ENCODE results near the gene SUSD5. TPM values are rescaled to one million over a fixed set of nuclear protein-coding genes. Genes with fewer than 3 reads are reported as not detected.

Gene SUSD5
- total and polyA plus RNA-seq, 2 of the 13 experiments (the other 11 are each of a cell fraction or from before 2014, with no cell fraction given): not detected

DNA sequence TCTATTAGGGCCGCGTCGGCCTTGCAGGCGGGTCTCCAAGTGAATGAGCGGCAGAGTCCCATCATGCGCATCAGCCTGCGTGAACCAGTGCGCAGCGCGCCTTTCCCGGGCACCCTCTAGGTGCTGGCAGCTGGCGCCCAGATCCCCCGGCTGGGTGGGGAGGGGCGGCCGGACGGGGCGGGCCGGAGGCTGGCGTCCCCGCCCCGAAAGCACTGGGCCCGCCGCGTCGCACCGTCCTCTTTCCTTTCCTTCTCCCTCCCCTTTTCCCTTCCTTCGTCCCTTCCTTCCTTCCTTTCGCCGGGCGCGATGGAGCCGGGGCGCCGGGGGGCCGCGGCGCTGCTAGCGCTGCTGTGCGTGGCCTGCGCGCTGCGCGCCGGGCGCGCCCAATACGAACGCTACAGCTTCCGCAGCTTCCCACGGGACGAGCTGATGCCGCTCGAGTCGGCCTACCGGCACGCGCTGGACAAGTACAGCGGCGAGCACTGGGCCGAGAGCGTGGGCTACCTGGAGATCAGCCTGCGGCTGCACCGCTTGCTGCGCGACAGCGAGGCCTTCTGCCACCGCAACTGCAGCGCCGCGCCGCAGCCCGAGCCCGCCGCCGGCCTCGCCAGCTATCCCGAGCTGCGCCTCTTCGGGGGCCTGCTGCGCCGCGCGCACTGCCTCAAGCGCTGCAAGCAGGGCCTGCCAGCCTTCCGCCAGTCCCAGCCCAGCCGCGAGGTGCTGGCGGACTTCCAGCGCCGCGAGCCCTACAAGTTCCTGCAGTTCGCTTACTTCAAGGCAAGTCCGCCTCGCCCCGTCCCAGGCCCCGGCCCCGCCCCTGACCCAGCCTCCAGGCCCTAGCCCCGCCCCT is 104.6 kb downstream of the SUSD5 start, which contains the start of gene CRTAP (continued):
- TF ChIP-seq, protein P1, sequence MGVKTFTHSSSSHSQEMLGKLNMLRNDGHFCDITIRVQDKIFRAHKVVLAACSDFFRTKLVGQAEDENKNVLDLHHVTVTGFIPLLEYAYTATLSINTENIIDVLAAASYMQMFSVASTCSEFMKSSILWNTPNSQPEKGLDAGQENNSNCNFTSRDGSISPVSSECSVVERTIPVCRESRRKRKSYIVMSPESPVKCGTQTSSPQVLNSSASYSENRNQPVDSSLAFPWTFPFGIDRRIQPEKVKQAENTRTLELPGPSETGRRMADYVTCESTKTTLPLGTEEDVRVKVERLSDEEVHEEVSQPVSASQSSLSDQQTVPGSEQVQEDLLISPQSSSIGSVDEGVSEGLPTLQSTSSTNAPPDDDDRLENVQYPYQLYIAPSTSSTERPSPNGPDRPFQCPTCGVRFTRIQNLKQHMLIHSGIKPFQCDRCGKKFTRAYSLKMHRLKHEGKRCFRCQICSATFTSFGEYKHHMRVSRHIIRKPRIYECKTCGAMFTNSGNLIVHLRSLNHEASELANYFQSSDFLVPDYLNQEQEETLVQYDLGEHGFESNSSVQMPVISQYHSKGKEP (CRISPR knock-in tag; IDR thresholded peaks at IDR 0.05): peak; percentile 30
- TF ChIP-seq RFXANK (CRISPR knock-in tag; IDR thresholded peaks at IDR 0.05) (no peak), HOXD1 (CRISPR knock-in tag; IDR thresholded peaks at IDR 0.05) (0 out of 2 replicates have a peak, but pooled peaks have one; percentile 29), ZNF430 (CRISPR knock-in tag; IDR thresholded peaks at IDR 0.05) (0 out of 2 replicates have a peak, but pooled peaks have one; percentile 29), PAWR (CRISPR knock-in tag; IDR thresholded peaks at IDR 0.05; ENCODE audit: borderline replicate concordance) (0 out of 2 replicates have a peak, but pooled peaks have one; percentile 58), CHCHD3 (CRISPR knock-in tag; IDR thresholded peaks at IDR 0.05) (peak; percentile 89; the same call in 1 of the 2 replicates), TAF15 (IDR thresholded peaks at IDR 0.05; ENCODE audit: low read depth, low read length, poor library complexity, severe bottlenecking) (peak; percentile 31), POLR2A (IDR thresholded peaks at IDR 0.05; ENCODE audit: insufficient read depth in 1 of 2, low read depth in 2 of 2, low read length in 2 of 2) (peak; percentile 51 to 76), TEAD2 (CRISPR knock-in tag; IDR thresholded peaks at IDR 0.05) (no peak), ZNF772 (CRISPR knock-in tag; IDR thresholded peaks at IDR 0.05) (peak; percentile 54; the same call in 1 of the 2 replicates), HOXA7 (CRISPR knock-in tag; IDR thresholded peaks at IDR 0.05) (no peak), MZF1 (CRISPR knock-in tag; IDR thresholded peaks at IDR 0.05; ENCODE audit: borderline replicate concordance) (0 out of 2 replicates have a peak, but pooled peaks have one; percentile 52), NR3C1 (CRISPR knock-in tag; IDR thresholded peaks at IDR 0.05) (no peak), HMG20B (CRISPR knock-in tag; conservative IDR thresholded peaks at IDR 0.05) (0 out of 2 replicates have a peak, but pooled peaks have one; percentile 25), GABPB1 (CRISPR knock-in tag; IDR thresholded peaks at IDR 0.05) (peak; percentile 65), FOSL1 (CRISPR knock-in tag; IDR thresholded peaks at IDR 0.05; ENCODE audit: borderline replicate concordance) (no peak), CC2D1A (CRISPR knock-in tag; IDR thresholded peaks at IDR 0.05) (0 out of 2 replicates have a peak, but pooled peaks have one; percentile 28), SIX1 (CRISPR knock-in tag; IDR thresholded peaks at IDR 0.05; ENCODE audit: borderline replicate concordance) (no peak), SIN3B (IDR thresholded peaks at IDR 0.05; ENCODE audit: low read length) (0 out of 2 replicates have a peak, but pooled peaks have one; percentile 40), ZNF883 (CRISPR knock-in tag; IDR thresholded peaks at IDR 0.05; ENCODE audit: not compliant biosample characterization) (peak; percentile 78), MATR3 (CRISPR knock-in tag; IDR thresholded peaks at IDR 0.05) (no peak), YY1 (IDR thresholded peaks at IDR 0.05; ENCODE audit: insufficient read depth, insufficient replicate concordance, low read depth, low read length) (peak; percentile 9), PHF20 (CRISPR knock-in tag; IDR thresholded peaks at IDR 0.05) (peak; percentile 66)
- TF ChIP-seq, protein P2, sequence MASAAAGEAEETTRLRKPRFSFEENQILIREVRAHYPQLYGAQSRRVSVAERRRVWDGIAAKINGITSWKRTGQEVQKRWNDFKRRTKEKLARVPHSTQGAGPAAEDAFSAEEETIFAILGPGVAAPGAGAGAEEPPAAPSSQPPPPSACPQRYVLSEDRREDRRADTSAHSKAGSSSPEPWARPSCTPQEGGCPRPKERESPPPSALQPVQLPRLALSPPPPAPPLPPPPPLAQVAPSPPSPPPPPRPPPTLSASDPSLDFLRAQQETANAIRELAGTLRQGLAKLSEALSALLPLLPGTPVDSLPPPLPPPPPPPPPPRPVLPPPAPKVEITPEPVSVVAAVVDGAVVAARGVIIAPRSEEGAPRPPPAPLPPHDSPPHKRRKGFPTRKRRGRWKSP (CRISPR knock-in tag; IDR thresholded peaks at IDR 0.05): peak; percentile 100
